22Rv1 (cell line): ENCODE data around the gene BCR.

ENCODE experiments used
- ZFX ChIP-seq: fragments of 450-650 bp; IDR thresholded peaks from 2 replicates; pipeline ENCODE4 v1.6.1; 2017; ENCODE audit warnings: antibody characterized with exemption, borderline replicate concordance
- TF ChIP-seq, protein P1 (sequence below): fragments of 450-650 bp; IDR thresholded peaks from 2 replicates; pipeline ENCODE4 v1.5.1; 2017; ENCODE audit warnings: mild to moderate bottlenecking

DNA sequence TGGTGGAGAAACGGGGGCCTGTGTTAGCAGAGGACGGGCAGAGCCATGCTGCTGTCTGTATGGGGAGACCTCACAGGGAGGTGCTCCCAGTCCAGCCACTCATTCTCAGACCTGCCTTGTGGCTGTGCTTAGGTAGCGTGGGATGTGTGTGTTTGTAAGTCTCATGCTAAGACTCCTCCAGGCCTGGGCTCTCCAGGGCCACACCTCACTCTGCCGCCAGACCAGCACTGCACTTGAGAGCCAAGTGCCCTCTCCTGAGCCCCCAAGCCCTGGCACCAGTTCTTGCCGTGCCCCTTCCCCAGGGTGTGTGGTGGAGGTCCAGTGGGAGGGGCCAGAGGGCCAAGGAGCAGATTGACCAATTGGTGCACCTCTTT is 108.8 kb downstream of the BCR start:
- TF ChIP-seq, protein P1, sequence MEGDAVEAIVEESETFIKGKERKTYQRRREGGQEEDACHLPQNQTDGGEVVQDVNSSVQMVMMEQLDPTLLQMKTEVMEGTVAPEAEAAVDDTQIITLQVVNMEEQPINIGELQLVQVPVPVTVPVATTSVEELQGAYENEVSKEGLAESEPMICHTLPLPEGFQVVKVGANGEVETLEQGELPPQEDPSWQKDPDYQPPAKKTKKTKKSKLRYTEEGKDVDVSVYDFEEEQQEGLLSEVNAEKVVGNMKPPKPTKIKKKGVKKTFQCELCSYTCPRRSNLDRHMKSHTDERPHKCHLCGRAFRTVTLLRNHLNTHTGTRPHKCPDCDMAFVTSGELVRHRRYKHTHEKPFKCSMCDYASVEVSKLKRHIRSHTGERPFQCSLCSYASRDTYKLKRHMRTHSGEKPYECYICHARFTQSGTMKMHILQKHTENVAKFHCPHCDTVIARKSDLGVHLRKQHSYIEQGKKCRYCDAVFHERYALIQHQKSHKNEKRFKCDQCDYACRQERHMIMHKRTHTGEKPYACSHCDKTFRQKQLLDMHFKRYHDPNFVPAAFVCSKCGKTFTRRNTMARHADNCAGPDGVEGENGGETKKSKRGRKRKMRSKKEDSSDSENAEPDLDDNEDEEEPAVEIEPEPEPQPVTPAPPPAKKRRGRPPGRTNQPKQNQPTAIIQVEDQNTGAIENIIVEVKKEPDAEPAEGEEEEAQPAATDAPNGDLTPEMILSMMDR = no peak
- no peak for TF ChIP-seq ZFX
